DMS153 treated with DMSO at 0.1 percent for 48 hours (cell line): ENCODE results near the gene PLAAT5.
"Not testable (repeated sequence)": the region's sequence is repeated elsewhere in the genome, so short reads cannot be mapped to it uniquely, and the experiment has no call there.

Experiments
- DNase-seq: peaks from one replicate; lab custom pipeline; 2025; ENCODE audit not compliant: unreplicated experiment; lab: John Stamatoyannopoulos, UW

The PLAAT5 gene

DNA sequence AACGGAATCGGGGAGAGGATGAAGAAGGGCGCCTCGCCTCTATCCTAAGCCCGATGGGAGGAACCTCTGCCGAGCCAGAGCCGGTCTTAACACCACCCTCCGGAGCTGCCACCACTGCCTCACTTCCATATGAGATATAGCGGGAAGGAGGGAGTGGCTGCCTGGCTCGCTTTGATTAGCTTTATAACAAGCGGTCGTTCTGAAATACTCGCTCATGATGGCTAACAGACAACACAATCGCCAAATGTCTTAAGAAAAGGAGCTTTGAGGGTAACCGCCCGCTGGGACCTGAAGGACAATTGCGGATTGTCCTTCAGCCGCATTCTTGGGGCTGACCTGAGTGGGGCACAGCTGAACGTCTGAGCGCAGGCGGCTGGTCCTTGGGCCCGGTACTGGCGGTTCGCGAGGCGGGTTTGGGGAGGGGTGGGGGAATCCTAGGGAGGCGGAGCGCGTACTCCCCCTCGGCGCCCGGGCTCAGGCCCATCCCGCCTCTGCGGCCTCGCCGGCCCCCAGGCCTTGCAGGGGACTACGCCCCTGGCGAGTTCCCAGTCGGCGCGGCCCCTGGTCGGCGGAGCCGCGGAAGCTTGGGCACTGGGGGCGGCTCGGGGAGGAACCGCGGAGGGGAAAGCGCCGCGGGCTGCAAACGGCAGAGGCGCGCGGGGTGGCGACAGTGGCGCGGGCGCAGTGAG is at the start of gene PLAAT5:
Gene PLAAT5, minus strand, starts transcription at position 617 of the 689 bp plus-strand sequence. Its CDS starts 133 bp downstream, at position 484.
- DNase-seq: no peak

DNA sequence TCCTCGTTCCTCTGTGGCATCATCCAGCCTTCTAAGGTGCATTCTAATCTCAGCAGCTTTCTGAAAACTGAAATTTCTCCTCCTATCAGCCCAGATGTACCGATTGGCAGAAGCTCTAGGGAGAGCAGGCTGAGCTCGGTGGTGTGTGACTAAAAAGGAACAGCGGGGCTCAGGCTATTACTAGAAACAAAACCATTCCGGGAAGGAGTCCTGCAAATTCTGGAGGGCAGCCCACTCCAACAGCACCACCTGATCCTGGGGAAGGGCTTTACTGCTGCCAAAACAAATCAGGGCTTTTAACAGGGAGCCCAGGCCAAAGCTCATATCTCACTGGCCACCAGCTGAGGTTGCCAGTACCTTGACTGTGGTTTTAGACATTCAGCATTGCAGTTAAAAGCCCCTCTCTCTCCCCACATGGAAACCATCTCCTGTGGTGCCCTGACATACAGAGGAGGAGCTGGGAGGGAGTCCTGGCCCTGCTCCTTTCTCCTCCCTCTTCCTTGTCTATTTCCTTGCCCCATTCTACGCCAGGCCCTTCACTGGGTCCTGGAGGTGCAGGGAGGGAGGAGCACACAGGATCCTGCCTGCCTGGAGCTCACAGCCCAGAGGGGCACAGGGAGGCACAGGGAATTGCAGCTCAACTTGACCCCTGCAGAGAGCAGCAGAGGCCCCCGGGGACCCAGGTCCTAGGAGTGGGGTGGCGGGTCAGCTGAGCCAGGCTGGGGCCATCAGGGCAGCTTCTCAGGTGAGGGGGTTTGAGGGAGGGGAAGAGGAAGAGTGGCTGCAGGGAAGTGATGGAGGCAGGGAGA is 46.5 kb upstream of the PLAAT5 start:
- DNase-seq: no peak

DNA sequence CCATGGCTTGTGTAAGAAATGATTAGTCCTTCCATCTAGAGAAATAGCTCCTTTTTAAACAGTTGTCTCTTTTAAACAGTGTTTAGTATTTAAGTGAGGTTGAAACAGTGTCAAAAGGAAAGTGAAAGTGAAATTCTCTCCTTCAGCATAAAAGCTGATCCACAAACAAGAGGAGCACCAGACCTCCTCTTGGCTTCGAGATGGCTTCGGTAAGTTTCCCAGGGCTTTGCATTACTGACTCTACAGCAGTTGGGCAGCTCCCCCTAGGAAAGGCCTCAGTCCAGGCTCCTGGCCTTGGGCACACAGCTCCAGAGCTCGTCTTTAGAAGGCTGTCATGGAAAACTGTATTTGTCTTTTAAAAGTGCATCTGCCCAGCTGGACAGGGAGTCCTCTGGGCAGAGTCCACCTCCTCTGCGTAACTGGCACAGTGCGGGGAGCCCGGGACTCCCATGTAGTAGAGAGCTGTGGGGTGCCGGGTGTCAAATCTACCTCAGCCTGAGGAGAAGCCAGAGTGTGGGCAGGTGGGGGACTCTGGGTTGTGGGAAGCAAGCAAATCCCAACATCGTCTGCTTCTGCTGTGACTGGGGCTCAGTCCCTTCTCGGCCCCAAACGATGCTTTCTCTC is 45.8 kb upstream of the PLAAT5 start, which contains the start of gene PLAAT4:
Gene PLAAT4, plus strand, starts transcription at position 140 of the 624 bp plus-strand sequence. Its CDS starts 61 bp downstream, at position 201.
- peak; percentile 1 for DNase-seq

DNA sequence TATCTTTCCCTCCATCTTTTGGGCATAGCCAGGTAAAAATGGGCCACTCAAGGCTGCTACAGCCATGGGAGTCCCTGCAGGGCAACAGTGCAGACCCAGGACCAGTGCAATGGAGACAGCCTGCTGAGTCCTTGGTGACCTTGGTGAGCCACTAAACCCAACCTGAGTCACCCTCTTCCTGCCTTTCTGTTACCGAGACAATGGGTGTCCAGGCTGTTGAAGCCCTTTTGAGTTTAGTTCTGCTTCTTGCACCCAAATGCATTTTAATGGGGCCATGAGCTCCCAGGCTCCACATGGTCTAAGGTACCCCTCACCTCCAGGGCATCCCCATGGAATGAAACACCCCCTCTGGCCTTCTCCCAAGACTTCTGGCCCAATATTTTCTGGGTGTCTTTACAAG is 44.8 kb upstream of the PLAAT5 start:
- DNase-seq: no peak

- no peak for DNase-seq
Observed at GRCh38 chr11:63534895-63535461, 44.0 kb upstream of the PLAAT5 start.

DNA sequence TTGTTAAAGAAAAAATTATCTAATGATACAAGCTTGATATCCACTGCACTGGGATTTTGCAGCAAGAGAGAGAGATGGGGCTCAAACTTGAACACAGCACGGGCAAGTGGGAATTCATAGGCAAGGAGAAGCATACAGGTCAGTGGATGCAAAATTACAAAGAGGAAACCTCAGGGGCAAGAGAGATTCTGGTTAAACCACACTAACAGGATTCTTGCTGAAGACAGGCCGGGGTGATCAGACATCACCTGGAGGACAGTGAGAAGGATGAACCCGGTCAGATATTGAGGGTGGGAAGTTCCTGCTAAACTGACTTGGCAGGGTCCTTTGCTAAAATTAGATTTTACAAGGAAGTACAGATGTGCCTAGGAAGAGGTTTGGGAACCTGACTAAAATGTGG is 43.1 kb upstream of the PLAAT5 start:
- DNase-seq: no peak

GRCh38 chr11:63532799-63533475 is 42.0 kb upstream of the PLAAT5 start:
- DNase-seq: no peak

GRCh38 chr11:63532117-63532516 is 41.1 kb upstream of the PLAAT5 start:
- no peak for DNase-seq

GRCh38 chr11:63531074-63531792 is 40.3 kb upstream of the PLAAT5 start:
- DNase-seq: not testable (repeated sequence)

DNA sequence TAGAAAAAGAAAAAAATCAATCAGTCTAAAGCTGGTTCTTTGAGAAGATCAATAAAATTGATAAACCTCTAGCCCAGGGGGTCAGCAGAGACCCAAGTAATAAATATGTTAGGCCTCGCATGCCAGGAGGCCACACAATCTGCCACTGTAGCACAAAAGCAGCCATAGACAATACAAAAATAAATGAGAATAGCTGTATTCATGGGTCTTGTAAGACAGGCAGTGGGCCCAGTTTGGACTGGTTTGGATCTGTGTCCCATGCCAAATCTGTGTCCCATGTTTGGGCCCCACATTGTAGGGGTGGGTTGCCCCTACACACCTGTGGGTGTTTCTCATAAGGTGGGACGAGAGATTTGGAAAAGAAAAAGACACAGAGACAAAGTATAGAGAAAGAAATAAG is 39.1 kb upstream of the PLAAT5 start:
- no peak for DNase-seq

- DNase-seq: not testable (repeated sequence)
Observed at GRCh38 chr11:63529373-63529772, 38.4 kb upstream of the PLAAT5 start.

DNA sequence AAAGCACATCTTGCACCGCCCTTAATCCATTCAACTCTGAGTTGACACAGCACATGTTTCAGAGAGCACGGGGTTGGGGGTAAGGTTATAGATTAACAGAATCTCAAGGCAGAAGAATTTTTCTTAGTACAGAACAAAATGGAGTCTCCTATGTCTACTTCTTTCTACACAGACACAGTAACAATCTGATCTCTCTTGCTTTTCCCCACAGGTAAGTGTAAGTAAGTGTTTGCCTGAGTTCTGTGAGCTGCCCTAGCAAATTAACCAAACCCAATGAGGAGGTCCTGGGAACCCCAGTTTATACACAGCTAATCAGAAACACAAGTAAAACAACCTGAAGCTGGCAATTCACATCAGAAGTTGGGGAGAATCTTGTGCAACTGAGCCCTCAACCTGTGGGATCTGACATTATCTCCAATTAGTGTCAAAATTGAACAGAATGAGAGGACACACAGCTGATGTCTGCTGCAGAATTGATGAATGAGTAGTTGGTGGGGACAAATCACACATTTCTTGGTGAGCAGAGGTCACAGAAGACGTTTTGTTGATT is 37.8 kb upstream of the PLAAT5 start:
- not testable (repeated sequence) for DNase-seq

GRCh38 chr11:63528156-63528555 is 37.2 kb upstream of the PLAAT5 start:
- DNase-seq: not testable (repeated sequence)

GRCh38 chr11:63527667-63528066 is 36.7 kb upstream of the PLAAT5 start:
- no peak for DNase-seq

GRCh38 chr11:63523151-63523550 is 32.2 kb upstream of the PLAAT5 start:
- DNase-seq: no peak

DNA sequence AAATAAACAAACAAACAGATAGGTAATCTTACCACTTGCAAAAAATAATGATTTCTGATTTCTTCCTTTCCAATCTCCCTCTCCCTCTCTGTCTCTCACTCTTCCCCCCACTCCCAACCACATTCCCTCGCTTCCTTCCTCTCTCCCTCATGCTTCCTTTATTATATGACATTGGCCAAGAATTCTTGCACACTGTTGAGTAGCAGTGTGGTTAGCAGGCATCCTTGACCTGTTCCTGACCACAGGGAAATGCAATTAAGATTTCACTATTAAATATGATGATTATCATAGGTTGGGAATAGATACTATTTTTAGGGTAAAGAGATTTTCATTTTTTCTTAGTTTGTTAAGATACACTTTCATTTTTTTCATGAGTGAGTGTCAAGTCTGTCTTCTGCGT is 30.9 kb upstream of the PLAAT5 start:
- DNase-seq: no peak

DNA sequence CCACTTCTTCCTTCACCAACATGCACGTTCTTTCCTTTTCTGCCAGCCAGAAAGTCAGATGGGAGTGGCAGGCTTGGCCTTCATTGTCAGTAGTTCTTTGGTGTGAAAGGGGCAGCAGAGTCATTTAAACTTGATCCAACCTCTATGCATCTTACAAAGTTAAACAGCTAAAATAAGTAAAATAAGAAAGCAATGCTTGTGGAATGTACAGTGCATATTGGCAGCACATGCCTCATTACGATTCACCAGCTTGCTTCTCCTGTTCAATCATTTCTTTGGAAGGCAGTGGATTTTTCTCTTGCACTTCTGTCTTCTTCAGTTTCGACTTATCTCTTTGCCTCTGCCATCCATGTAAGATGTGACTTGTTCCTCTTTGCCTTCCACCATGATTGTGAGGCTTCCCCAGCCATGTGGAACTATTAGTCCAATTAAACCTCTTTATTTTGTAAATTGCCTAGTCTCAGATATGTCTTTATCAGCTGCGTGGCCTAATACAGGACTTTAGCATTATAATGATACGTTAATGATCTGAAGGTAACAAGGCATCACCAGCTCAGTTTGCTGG is 29.7 kb upstream of the PLAAT5 start:
- no peak for DNase-seq

DNA sequence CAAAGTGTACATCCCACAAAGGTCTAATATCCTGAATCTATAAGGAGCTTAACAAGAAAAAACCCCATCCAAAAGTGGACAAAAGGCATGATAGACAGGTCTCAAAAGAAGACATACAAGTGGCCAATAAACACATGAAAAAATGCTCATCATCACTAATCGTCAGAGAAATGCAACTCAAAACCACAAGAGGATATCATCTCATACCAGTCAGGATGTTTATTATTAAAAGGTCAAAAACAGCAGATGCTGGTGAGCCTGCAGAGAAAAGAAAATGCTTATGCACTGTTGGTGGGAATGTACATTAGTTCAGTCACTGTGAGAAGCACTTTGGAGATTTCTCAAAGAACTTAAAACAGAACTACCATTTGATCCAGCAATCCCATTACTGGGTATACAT is 27.6 kb upstream of the PLAAT5 start:
- DNase-seq: no peak

GRCh38 chr11:63517156-63517555 is 26.2 kb upstream of the PLAAT5 start:
- no peak for DNase-seq

GRCh38 chr11:63516109-63516508 is 25.1 kb upstream of the PLAAT5 start:
- DNase-seq: no peak
